ENCODE results near the gene MAML3. TPM values are rescaled to one million over a fixed set of nuclear protein-coding genes. Genes with fewer than 3 reads are reported as not detected.
A peak's percentile ranks its signal among the peaks of the same experiment; 100 is the strongest.

MAML3 gene
- total RNA-seq, 6 donors from 2014 or later: 9.6 to 31.4 (median 14.5) TPM

DNA sequence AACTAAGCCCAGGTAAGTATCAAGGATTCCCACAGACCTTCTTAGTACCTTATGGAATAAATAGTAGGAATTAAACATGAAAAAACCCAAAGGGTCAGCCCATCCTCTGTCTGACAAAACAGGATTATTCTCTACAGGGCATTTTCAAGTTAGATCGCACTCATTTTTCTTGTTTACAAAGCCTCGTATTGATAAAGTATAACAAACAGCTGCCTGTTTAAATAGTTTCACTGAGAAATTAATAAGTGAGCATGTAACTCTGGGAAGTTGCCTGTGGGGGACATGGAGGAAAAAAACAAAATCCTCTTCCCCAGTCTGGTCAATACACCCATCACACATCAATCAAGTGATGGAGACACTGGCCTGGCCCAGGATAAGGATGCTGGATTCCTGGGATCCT, 48.5 kb downstream of the MAML3 start:
- Histone ChIP-seq H3K27me3 (no peaks in the 10 kb centered on the region), H3K4me1 (peaks cover 4 to 15% (median 8%) of the 10 kb centered on the region in 4 donors), H3K4me3 (no peak overlapping the region), H3K36me3 (no peaks in the 10 kb centered on the region), H3K27ac (no peak overlapping the region), H3K9me3 (no peaks in the 10 kb centered on the region)
- no peak for TF ChIP-seq CTCF (IDR thresholded peaks at IDR 0.05)
- TF ChIP-seq POLR2AphosphoS5 (IDR thresholded peaks at IDR 0.05): no peak
- no peak for TF ChIP-seq POLR2A (IDR thresholded peaks at IDR 0.05)
- no peak for TF ChIP-seq EP300 (IDR thresholded peaks at IDR 0.05)
- ATAC-seq (ENCODE audit: low FRiP score in 2 of 2) (no peak), DNase-seq (no peak)
- WGBS, 2 donors: 88 to 89% methylated on average over 2 of the region's 2 CpGs

GRCh38 chr4:140103676-140104075, 50.3 kb downstream of the MAML3 start:
- TF ChIP-seq CTCF (IDR thresholded peaks at IDR 0.05) (no peak), EP300 (IDR thresholded peaks at IDR 0.05) (peak in 1 of 4 donors; percentile 4)
- Histone ChIP-seq H3K9me3 (no peaks in the 10 kb centered on the region), H3K27ac (no peak overlapping the region), H3K4me3 (no peak overlapping the region), H3K27me3 (no peaks in the 10 kb centered on the region), H3K4me1 (peaks cover 14 to 32% (median 26%) of the 10 kb centered on the region in 4 donors), H3K36me3 (no peaks in the 10 kb centered on the region)
- 53 to 65% methylated on average over 3 of the region's 3 CpGs for WGBS, 2 donors
- peak in 1 of 2 donors; percentile 31 for ATAC-seq (ENCODE audit: low FRiP score in 2 of 2)
- DNase-seq: no peak

- WGBS, 2 donors: 67 to 69% methylated on average over 3 of the region's 3 CpGs
- H3K9me3 ChIP-seq: no peaks in the 10 kb centered on the region
- H3K4me3 ChIP-seq: no peak overlapping the region
- H3K36me3 ChIP-seq: no peaks in the 10 kb centered on the region
- H3K4me1 ChIP-seq: peaks cover 26 to 45% (median 38%) of the 10 kb centered on the region in 4 donors
- no peak for DNase-seq
- TF ChIP-seq CTCF (IDR thresholded peaks at IDR 0.05): no peak
- TF ChIP-seq EP300 (IDR thresholded peaks at IDR 0.05): no peak
- no peak for TF ChIP-seq POLR2A (IDR thresholded peaks at IDR 0.05)
- no peak for TF ChIP-seq POLR2AphosphoS5 (IDR thresholded peaks at IDR 0.05)
- H3K27ac ChIP-seq: no peak overlapping the region
- no peaks in the 10 kb centered on the region for H3K27me3 ChIP-seq
- ATAC-seq (ENCODE audit: low FRiP score in 2 of 2): no peak
These were observed 51.6 kb downstream of the MAML3 start for GRCh38 chr4:140102421-140102820.

GRCh38 chr4:140100771-140101170, 53.2 kb downstream of the MAML3 start:
- DNase-seq (no peak), ATAC-seq (ENCODE audit: low FRiP score in 2 of 2) (no peak)
- Histone ChIP-seq H3K27ac (peak overlapping the region in 3 of 4 donors; percentile 3 to 91 (median 84)), H3K9me3 (no peaks in the 10 kb centered on the region), H3K27me3 (no peaks in the 10 kb centered on the region), H3K36me3 (no peaks in the 10 kb centered on the region), H3K4me1 (peaks cover 41 to 55% (median 50%) of the 10 kb centered on the region in 4 donors), H3K4me3 (no peak overlapping the region)
- no peak for TF ChIP-seq POLR2A (IDR thresholded peaks at IDR 0.05)
- TF ChIP-seq POLR2AphosphoS5 (IDR thresholded peaks at IDR 0.05): no peak
- no peak for TF ChIP-seq EP300 (IDR thresholded peaks at IDR 0.05)
- TF ChIP-seq CTCF (IDR thresholded peaks at IDR 0.05): no peak
- 89 to 96% methylated on average over 3 of the region's 3 CpGs for WGBS, 2 donors

GRCh38 chr4:140099983-140100382, 54.0 kb downstream of the MAML3 start:
- 24 to 30% methylated on average over 7 of the region's 7 CpGs for whole genome bisulfite sequencing, 2 donors
- Histone ChIP-seq H3K4me3 (no peak overlapping the region), H3K9me3 (no peaks in the 10 kb centered on the region), H3K27ac (peak overlapping the region; percentile 3 to 91 (median 70)), H3K4me1 (peaks cover 49 to 63% (median 58%) of the 10 kb centered on the region in 4 donors), H3K27me3 (no peaks in the 10 kb centered on the region), H3K36me3 (no peaks in the 10 kb centered on the region)
- DNase-seq (peak in 1 of 2 donors; percentile 69), ATAC-seq (ENCODE audit: low FRiP score in 2 of 2) (peak; percentile 65 to 71)
- peak; percentile 29 to 58 for TF ChIP-seq POLR2AphosphoS5 (IDR thresholded peaks at IDR 0.05)
- peak in 1 of 4 donors; percentile 22 for TF ChIP-seq POLR2A (IDR thresholded peaks at IDR 0.05)
- peak in 1 of 4 donors; percentile 57 for TF ChIP-seq EP300 (IDR thresholded peaks at IDR 0.05)
- TF ChIP-seq CTCF (IDR thresholded peaks at IDR 0.05): no peak

All from upper lobe of left lung (tissue), 6 donors.